ENCODE data around the gene ARMC10. TPM values are rescaled to one million over a fixed set of nuclear protein-coding genes. Genes with fewer than 3 reads are reported as not detected.
"Not testable (repeated sequence)": the region's sequence is repeated elsewhere in the genome, so short reads cannot be mapped to it uniquely, and the experiment has no call there.

Gene ARMC10
- total RNA-seq (10 to 100 TPM; 13.6 to 36.4 (median 27.5) TPM), polyA plus RNA-seq (10 to 100 TPM; 46.3 to 46.4 TPM), total RNA-seq (16.0 reads per million, percentile 45 among the genes with 10 or more reads in this experiment)

GRCh38 chr7:103074519-103075336 lies at the start of gene ARMC10, which contains the start of gene FBXL13:
ARMC10 (plus strand) TSS chr7:103075140; CDS start chr7:103075273, 133 bp downstream.
FBXL13 (minus strand) TSS chr7:103074796.
- H3K27ac ChIP-seq (ENCODE audit: low read depth, low read length): peak within 1 kb of the TSS; percentile 81
- peak; percentile 86 to 93 (median 88) for DNase-seq
- H3K27me3 ChIP-seq (ENCODE audit: control insufficient read depth in 2 of 2, insufficient read depth in 2 of 2, low read length in 2 of 2): no peaks in the 10 kb centered on the region
- ChIA-PET POLR2A (interaction anchor here (0.7 to 2.1 kb wide), 10 partner anchors 13 to 326 kb away, joined by 3 to 16 read pairs (median 5); partner anchors contain the start of genes DNAJC2, FAM185A, NAPEPLD and PSMC2), CTCF (interaction anchor here (2.0 kb wide), 1 partner anchor 12 kb away, joined by 9 read pairs; no protein-coding TSS in a partner anchor)
- peaks cover 0 to 12% (median 3%) of the 10 kb centered on the region in 5 donors for H3K36me3 Mint-ChIP-seq
- intact Hi-C loops (cut with micrococcal nuclease): loop anchor here (1.0 to 10.0 kb wide), 11 partner anchors 75 to 1938 kb away; partner anchors contain the start of genes DNAJC2 (in 2 of the 2), FAM185A (in 2 of the 2), NAPEPLD (in 2 of the 2) and ORC5 (in 2 of the 2)
- H3K9me3 ChIP-seq (ENCODE audit: control insufficient read depth in 2 of 3, low read length in 3 of 3): no peaks in the 10 kb centered on the region
- peak; percentile 93 for ATAC-seq
- H3K4me1 ChIP-seq (ENCODE audit: control insufficient read depth in 2 of 2, insufficient read depth in 2 of 2, low read length in 2 of 2): peaks cover 14 to 18% of the 10 kb centered on the region in 2 donors
- peak within 1 kb of the TSS; percentile 85 to 98 (median 93) for H3K27ac Mint-ChIP-seq
- H3K9me3 Mint-ChIP-seq: no peaks in the 10 kb centered on the region
- H3K4me1 Mint-ChIP-seq: peaks cover 21 to 53% (median 47%) of the 10 kb centered on the region in 7 donors
- H3K4me3 Mint-ChIP-seq: peak within 1 kb of the TSS; percentile 94 to 100 (median 97)
- H3K4me3 ChIP-seq (ENCODE audit: low read length): peak within 1 kb of the TSS; percentile 77
- peaks cover 0 to 2% (median 0%) of the 10 kb centered on the region in 5 donors for H3K27me3 Mint-ChIP-seq
- peaks cover 0 to 5% (median 0%) of the 10 kb centered on the region in 3 experiments for H3K36me3 ChIP-seq (ENCODE audit: control insufficient read depth in 2 of 3, insufficient read depth in 3 of 3, low read length in 3 of 3)

DNA sequence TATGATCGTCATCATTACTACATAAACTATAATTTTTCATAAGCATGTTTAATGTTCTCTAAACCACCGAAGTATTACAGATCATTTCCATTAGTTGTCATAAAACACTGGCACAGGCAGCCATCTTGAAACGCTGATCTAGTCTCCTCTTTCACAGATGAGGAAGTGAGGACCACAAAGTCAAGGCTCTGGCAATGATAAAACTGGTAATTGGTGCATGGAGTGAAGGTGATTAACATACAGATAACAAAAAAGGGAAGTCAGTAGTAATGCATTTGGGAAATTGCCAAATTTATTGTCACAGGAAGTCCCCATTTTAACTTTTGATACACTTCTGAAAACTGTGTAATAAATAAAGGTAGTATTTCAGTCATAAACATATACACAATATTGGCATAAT lies 49.6 kb upstream of the ARMC10 start:
- POLR2A ChIA-PET: no interaction called here
- Mint-ChIP-seq H3K27me3 (no peaks in the 10 kb centered on the region), H3K9me3 (peaks cover 0 to 18% (median 6%) of the 10 kb centered on the region in 11 donors), H3K36me3 (peaks cover 0 to 5% (median 5%) of the 10 kb centered on the region in 5 donors), H3K4me3 (no peak overlapping the region), H3K27ac (no peak overlapping the region), H3K4me1 (peaks cover 0 to 9% (median 5%) of the 10 kb centered on the region in 7 donors)
- intact Hi-C loops (cut with micrococcal nuclease): no loop called here
- ATAC-seq: no peak
- H3K4me1 ChIP-seq (ENCODE audit: control insufficient read depth in 2 of 2, insufficient read depth in 2 of 2, low read length in 2 of 2): no peaks in the 10 kb centered on the region
- CTCF ChIA-PET: no interaction called here
- no peaks in the 10 kb centered on the region for H3K27me3 ChIP-seq (ENCODE audit: control insufficient read depth in 2 of 2, insufficient read depth in 2 of 2, low read length in 2 of 2)
- H3K36me3 ChIP-seq (ENCODE audit: control insufficient read depth in 2 of 3, insufficient read depth in 3 of 3, low read length in 3 of 3): no peaks in the 10 kb centered on the region
- no peak overlapping the region for H3K27ac ChIP-seq (ENCODE audit: low read depth, low read length)
- DNase-seq: no peak
- H3K4me3 ChIP-seq (ENCODE audit: low read length): no peak overlapping the region
- no peaks in the 10 kb centered on the region for H3K9me3 ChIP-seq (ENCODE audit: control insufficient read depth in 2 of 3, low read length in 3 of 3)

DNA sequence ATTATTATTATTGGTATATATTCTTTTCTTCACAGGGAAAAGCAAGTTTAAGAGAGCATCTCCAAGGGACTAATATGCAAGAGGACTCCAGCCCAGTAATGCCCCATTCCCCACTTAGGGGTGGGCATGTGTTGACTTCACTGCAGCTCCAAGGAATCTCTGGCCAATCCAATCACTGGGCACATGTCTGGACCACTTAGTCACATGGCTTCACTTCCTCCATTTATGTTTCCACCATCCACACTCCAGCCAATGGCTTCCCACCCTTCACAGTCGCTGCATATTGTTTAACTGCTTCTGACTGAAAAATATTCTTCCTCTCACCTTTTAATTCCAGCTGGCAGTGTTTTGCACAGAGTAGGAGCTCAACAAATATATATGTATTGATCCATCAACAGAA lies 43.9 kb upstream of the ARMC10 start:
- no peak overlapping the region for H3K27ac ChIP-seq (ENCODE audit: low read depth, low read length)
- Mint-ChIP-seq H3K9me3 (no peaks in the 10 kb centered on the region), H3K4me3 (no peak overlapping the region), H3K4me1 (no peaks in the 10 kb centered on the region), H3K36me3 (no peaks in the 10 kb centered on the region), H3K27ac (no peak overlapping the region), H3K27me3 (no peaks in the 10 kb centered on the region)
- DNase-seq: no peak
- ChIA-PET CTCF (no interaction called here), POLR2A (no interaction called here)
- ATAC-seq: no peak
- H3K9me3 ChIP-seq (ENCODE audit: control insufficient read depth in 2 of 3, low read length in 3 of 3): no peaks in the 10 kb centered on the region
- no peaks in the 10 kb centered on the region for H3K27me3 ChIP-seq (ENCODE audit: control insufficient read depth in 2 of 2, insufficient read depth in 2 of 2, low read length in 2 of 2)
- intact Hi-C loops (cut with micrococcal nuclease): no loop called here
- H3K36me3 ChIP-seq (ENCODE audit: control insufficient read depth in 2 of 3, insufficient read depth in 3 of 3, low read length in 3 of 3): no peaks in the 10 kb centered on the region
- H3K4me3 ChIP-seq (ENCODE audit: low read length): no peak overlapping the region
- H3K4me1 ChIP-seq (ENCODE audit: control insufficient read depth in 2 of 2, insufficient read depth in 2 of 2, low read length in 2 of 2): no peaks in the 10 kb centered on the region

GRCh38 chr7:103031781-103032180 lies 43.2 kb upstream of the ARMC10 start:
- H3K27me3 Mint-ChIP-seq: no peaks in the 10 kb centered on the region
- H3K36me3 Mint-ChIP-seq: no peaks in the 10 kb centered on the region
- Histone ChIP-seq H3K27me3 (ENCODE audit: control insufficient read depth in 2 of 2, insufficient read depth in 2 of 2, low read length in 2 of 2) (no peaks in the 10 kb centered on the region), H3K4me1 (ENCODE audit: control insufficient read depth in 2 of 2, insufficient read depth in 2 of 2, low read length in 2 of 2) (no peaks in the 10 kb centered on the region), H3K9me3 (ENCODE audit: control insufficient read depth in 2 of 3, low read length in 3 of 3) (no peaks in the 10 kb centered on the region), H3K4me3 (ENCODE audit: low read length) (no peak overlapping the region), H3K27ac (ENCODE audit: low read depth, low read length) (no peak overlapping the region), H3K36me3 (ENCODE audit: control insufficient read depth in 2 of 3, insufficient read depth in 3 of 3, low read length in 3 of 3) (no peaks in the 10 kb centered on the region)
- H3K4me3 Mint-ChIP-seq: no peak overlapping the region
- DNase-seq (no peak), ATAC-seq (no peak)
- H3K4me1 Mint-ChIP-seq: no peaks in the 10 kb centered on the region
- ChIA-PET POLR2A (no interaction called here), CTCF (no interaction called here)
- no peak overlapping the region for H3K27ac Mint-ChIP-seq
- intact Hi-C loops (cut with micrococcal nuclease): no loop called here
- H3K9me3 Mint-ChIP-seq: no peaks in the 10 kb centered on the region

GRCh38 chr7:103034318-103034717 lies 40.6 kb upstream of the ARMC10 start:
- H3K36me3 Mint-ChIP-seq; H3K36me3 ChIP-seq (ENCODE audit: control insufficient read depth in 2 of 3, insufficient read depth in 3 of 3, low read length in 3 of 3); H3K4me1 Mint-ChIP-seq; H3K9me3 Mint-ChIP-seq; H3K27ac Mint-ChIP-seq; H3K27me3 Mint-ChIP-seq; DNase-seq; CTCF ChIA-PET; H3K9me3 ChIP-seq (ENCODE audit: control insufficient read depth in 2 of 3, low read length in 3 of 3); H3K4me1 ChIP-seq (ENCODE audit: control insufficient read depth in 2 of 2, insufficient read depth in 2 of 2, low read length in 2 of 2); H3K4me3 Mint-ChIP-seq; ATAC-seq; H3K27ac ChIP-seq (ENCODE audit: low read depth, low read length); POLR2A ChIA-PET; H3K27me3 ChIP-seq (ENCODE audit: control insufficient read depth in 2 of 2, insufficient read depth in 2 of 2, low read length in 2 of 2); H3K4me3 ChIP-seq (ENCODE audit: low read length); intact Hi-C loops (cut with micrococcal nuclease): not testable (repeated sequence)

DNA sequence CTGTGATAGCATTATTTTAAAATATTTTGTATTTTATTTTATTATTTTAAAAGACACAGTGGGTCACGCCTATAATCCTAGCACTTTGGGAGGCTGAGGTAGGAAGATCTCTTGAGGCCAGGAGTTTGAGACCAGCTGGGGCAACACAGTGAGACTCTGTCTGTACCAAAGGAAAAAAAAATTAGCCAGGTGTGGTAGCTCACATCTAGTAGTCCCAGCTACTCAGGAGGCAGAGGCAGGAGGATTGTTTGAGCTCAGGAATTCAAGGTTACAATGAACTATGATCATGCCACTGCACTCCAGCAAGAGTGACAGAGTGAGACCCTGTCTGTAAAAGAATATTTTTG lies 37.5 kb upstream of the ARMC10 start:
- H3K36me3 Mint-ChIP-seq: peaks cover 0 to 15% (median 0%) of the 10 kb centered on the region in 5 donors
- H3K27me3 Mint-ChIP-seq: peaks cover 0 to 10% (median 0%) of the 10 kb centered on the region in 5 donors
- DNase-seq: no peak
- Histone ChIP-seq H3K27ac (ENCODE audit: low read depth, low read length) (no peak overlapping the region), H3K4me1 (ENCODE audit: control insufficient read depth in 2 of 2, insufficient read depth in 2 of 2, low read length in 2 of 2) (no peaks in the 10 kb centered on the region), H3K36me3 (ENCODE audit: control insufficient read depth in 2 of 3, insufficient read depth in 3 of 3, low read length in 3 of 3) (no peaks in the 10 kb centered on the region), H3K4me3 (ENCODE audit: low read length) (no peak overlapping the region), H3K9me3 (ENCODE audit: control insufficient read depth in 2 of 3, low read length in 3 of 3) (no peaks in the 10 kb centered on the region), H3K27me3 (ENCODE audit: control insufficient read depth in 2 of 2, insufficient read depth in 2 of 2, low read length in 2 of 2) (no peaks in the 10 kb centered on the region)
- no peaks in the 10 kb centered on the region for H3K4me1 Mint-ChIP-seq
- ATAC-seq: no peak
- ChIA-PET CTCF (no interaction called here), POLR2A (no interaction called here)
- no peak overlapping the region for H3K27ac Mint-ChIP-seq
- no peak overlapping the region for H3K4me3 Mint-ChIP-seq
- peaks cover 0 to 7% (median under 1%) of the 10 kb centered on the region in 11 donors for H3K9me3 Mint-ChIP-seq
- intact Hi-C loops (cut with micrococcal nuclease): no loop called here
